B cell (primary cell): ENCODE measurements around the gene PGAM1.

Experiments
- EZH2 ChIP-seq: IDR thresholded peaks from 2 replicates; pipeline ENCODE4 v1.6.1; 2012; ENCODE audit warnings: borderline replicate concordance, low read depth, mild to moderate bottlenecking, moderate library complexity, low read length; ENCODE audit not compliant: insufficient read depth, poor library complexity, severe bottlenecking
- TF ChIP-seq, protein P1 (sequence below): fragments of 200-600 bp; IDR thresholded peaks from one replicate; pipeline ENCODE4 v1.8.0; 2022; ENCODE audit warnings: antibody characterized with exemption, mild to moderate bottlenecking

DNA sequence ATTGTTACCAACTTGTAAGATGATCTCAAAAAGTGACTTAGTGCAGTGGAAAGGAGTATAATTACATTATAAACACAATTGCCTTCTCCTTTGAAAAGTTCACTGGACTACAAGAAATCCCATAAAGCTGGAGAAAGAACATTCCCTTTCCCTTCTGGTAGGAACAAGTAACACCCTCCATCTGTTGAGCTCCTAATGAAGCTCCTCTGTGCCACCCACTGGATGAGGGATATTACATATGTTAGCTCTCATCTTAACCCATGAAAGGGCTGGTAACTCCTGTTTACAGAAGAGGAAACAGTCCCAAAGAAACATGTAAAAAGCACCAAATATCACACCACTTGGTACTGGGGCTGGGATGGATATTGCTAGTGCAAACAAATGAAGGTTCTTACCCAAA, 8.1 kb downstream of the PGAM1 start:
- TF ChIP-seq, protein P1, sequence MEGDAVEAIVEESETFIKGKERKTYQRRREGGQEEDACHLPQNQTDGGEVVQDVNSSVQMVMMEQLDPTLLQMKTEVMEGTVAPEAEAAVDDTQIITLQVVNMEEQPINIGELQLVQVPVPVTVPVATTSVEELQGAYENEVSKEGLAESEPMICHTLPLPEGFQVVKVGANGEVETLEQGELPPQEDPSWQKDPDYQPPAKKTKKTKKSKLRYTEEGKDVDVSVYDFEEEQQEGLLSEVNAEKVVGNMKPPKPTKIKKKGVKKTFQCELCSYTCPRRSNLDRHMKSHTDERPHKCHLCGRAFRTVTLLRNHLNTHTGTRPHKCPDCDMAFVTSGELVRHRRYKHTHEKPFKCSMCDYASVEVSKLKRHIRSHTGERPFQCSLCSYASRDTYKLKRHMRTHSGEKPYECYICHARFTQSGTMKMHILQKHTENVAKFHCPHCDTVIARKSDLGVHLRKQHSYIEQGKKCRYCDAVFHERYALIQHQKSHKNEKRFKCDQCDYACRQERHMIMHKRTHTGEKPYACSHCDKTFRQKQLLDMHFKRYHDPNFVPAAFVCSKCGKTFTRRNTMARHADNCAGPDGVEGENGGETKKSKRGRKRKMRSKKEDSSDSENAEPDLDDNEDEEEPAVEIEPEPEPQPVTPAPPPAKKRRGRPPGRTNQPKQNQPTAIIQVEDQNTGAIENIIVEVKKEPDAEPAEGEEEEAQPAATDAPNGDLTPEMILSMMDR, result no peak
- TF ChIP-seq EZH2, result no peak
